Osteocyte (in vitro differentiated cells): ENCODE data around the gene ALDH4A1. TPM values are rescaled to one million over a fixed set of nuclear protein-coding genes. Genes with fewer than 3 reads are reported as not detected.

Experiments used
- DNase-seq: peaks from one replicate; pipeline ENCODE4 v3.0.0; 2021; ENCODE audit warnings: mixed read lengths; ENCODE audit not compliant: unreplicated experiment; ENCODE audit errors: extremely low spot score
- H3K27ac Mint-ChIP-seq: one replicate; pipeline ENCODE4 v1.8.0; 2021; ENCODE audit warnings: mild to moderate bottlenecking, mixed read lengths; ENCODE audit not compliant: unreplicated experiment
- H3K27me3 Mint-ChIP-seq: one replicate; pipeline ENCODE4 v1.8.0; 2021; ENCODE audit warnings: mixed read lengths; ENCODE audit not compliant: unreplicated experiment
- H3K36me3 Mint-ChIP-seq: one replicate; pipeline ENCODE4 v1.8.0; 2021; ENCODE audit warnings: mixed read lengths; ENCODE audit not compliant: unreplicated experiment
- H3K4me1 Mint-ChIP-seq: one replicate; pipeline ENCODE4 v1.8.0; 2021; ENCODE audit warnings: mixed read lengths; ENCODE audit not compliant: unreplicated experiment
- H3K4me3 Mint-ChIP-seq: one replicate; pipeline ENCODE4 v1.8.0; 2021; ENCODE audit warnings: mild to moderate bottlenecking, moderate library complexity, mixed read lengths; ENCODE audit not compliant: unreplicated experiment
- H3K9me3 Mint-ChIP-seq: one replicate; pipeline ENCODE4 v1.8.0; 2021; ENCODE audit warnings: mixed read lengths; ENCODE audit not compliant: unreplicated experiment
- long read RNA-seq: library from polyadenylated mRNA; unstranded; transcript quantifications from one replicate; pipeline ENCODE4 v2.0.0, GENCODE V29; 2021
- total RNA-seq: library from RNA; stranded (reverse); gene quantifications from 2 replicates; pipeline ENCODE4 v1.2.1, GENCODE V29; 2021
- TF ChIP-seq, protein P1 (sequence below): fragments of 200-600 bp; sonication (generic); IDR thresholded peaks from 2 replicates; pipeline ENCODE4 v1.5.0; 2021; ENCODE audit warnings: antibody characterized with exemption, mild to moderate bottlenecking, moderate library complexity

The ALDH4A1 gene, protein sequence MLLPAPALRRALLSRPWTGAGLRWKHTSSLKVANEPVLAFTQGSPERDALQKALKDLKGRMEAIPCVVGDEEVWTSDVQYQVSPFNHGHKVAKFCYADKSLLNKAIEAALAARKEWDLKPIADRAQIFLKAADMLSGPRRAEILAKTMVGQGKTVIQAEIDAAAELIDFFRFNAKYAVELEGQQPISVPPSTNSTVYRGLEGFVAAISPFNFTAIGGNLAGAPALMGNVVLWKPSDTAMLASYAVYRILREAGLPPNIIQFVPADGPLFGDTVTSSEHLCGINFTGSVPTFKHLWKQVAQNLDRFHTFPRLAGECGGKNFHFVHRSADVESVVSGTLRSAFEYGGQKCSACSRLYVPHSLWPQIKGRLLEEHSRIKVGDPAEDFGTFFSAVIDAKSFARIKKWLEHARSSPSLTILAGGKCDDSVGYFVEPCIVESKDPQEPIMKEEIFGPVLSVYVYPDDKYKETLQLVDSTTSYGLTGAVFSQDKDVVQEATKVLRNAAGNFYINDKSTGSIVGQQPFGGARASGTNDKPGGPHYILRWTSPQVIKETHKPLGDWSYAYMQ
- 13.7 and 13.8 TPM in 2 replicates for total RNA-seq
- long read RNA-seq, transcript ALDH4A1-202 (15 exons, 3,363 nt), result major isoform, 8 of 17 reads
- long read RNA-seq, partial matches to known transcripts, result 3 of 17 reads
- long read RNA-seq, other reads (novel, unspliced or antisense), result 5 of 17 reads

DNA sequence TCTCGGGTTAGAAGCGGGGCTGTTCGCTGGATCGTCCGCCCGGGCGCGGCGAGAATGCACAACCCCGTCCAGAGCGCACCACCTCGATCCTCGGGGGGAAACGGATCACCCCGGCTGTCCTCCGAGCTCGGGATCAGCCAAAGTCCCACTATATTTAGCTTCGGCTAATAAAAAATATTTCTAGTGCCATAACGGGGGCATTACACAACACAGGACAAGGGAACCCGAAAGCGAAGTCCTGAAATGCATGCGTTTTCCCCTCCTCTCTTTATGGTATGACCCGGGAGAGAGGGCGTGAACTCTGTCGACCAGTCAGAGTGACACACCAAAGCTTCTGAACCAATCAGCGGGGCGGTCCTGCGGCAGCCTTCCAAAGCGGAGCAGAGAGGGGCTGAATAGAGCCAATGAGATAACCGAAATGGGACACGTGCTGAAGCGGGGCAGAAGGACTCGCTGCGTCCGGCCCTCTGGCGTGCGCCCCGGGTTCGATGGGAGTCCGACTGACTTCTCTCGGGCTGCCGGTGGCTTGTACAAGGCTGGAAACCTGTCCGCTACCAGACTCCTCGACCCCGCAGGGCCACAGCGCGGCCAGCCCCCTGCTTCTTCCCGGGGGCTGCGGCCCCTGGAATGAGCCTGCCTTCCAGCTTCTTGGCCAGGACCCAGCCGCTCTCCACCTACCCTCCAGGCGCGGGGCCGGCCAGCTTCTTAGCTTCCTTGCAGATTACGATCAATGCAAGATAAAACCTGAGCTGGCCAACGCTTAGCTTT is at the start of gene ALDH4A1:
ALDH4A1 (minus strand) TSS at position 33 of the 768 bp plus-strand sequence; CDS start at position 1, 32 bp downstream.
- H3K27me3 Mint-ChIP-seq, result no peaks in the 10 kb centered on the region
- H3K27ac Mint-ChIP-seq, result peak within 1 kb of the TSS; percentile 99
- TF ChIP-seq, protein P1, sequence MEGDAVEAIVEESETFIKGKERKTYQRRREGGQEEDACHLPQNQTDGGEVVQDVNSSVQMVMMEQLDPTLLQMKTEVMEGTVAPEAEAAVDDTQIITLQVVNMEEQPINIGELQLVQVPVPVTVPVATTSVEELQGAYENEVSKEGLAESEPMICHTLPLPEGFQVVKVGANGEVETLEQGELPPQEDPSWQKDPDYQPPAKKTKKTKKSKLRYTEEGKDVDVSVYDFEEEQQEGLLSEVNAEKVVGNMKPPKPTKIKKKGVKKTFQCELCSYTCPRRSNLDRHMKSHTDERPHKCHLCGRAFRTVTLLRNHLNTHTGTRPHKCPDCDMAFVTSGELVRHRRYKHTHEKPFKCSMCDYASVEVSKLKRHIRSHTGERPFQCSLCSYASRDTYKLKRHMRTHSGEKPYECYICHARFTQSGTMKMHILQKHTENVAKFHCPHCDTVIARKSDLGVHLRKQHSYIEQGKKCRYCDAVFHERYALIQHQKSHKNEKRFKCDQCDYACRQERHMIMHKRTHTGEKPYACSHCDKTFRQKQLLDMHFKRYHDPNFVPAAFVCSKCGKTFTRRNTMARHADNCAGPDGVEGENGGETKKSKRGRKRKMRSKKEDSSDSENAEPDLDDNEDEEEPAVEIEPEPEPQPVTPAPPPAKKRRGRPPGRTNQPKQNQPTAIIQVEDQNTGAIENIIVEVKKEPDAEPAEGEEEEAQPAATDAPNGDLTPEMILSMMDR, result no peak

DNA sequence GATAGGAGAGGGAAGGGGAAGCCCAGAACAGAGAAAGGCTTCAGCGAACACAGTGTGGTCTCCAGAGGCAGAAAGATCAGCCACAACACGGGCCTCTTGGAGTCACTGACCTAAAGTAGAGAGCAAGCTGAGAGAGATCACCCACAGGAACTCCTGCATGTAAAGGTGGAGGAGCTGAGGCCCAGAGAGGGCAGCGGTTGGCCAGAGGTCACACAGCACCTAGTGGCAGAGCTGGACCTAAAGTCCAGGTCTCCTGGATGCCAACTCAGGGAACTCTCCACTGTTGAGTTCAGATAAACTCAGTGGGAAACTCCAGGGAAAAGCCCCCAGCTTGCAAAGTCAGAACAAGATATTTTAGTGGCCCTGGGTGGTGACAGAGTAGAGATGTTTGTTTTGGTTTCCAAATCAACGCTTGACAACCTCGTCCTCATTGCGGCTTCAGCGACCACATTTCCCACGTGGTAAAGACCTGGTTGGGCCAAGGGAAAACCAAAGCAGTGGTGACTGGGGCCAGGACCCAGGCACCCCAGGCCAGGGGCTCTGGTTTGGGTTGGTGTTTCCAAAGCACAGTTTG is 49.5 kb upstream of the ALDH4A1 start:
- Mint-ChIP-seq H3K4me1 (peaks cover 70% of the 10 kb centered on the region), H3K9me3 (no peaks in the 10 kb centered on the region), H3K4me3 (no peak overlapping the region), H3K36me3 (no peaks in the 10 kb centered on the region), H3K27me3 (no peaks in the 10 kb centered on the region), H3K27ac (peak overlapping the region; percentile 97)
- DNase-seq, result no peak
- TF ChIP-seq, protein P1, result no peak

More for the DNA sequence above, at the start of gene ALDH4A1:
- Mint-ChIP-seq H3K9me3 (no peaks in the 10 kb centered on the region), H3K4me1 (peaks cover 19% of the 10 kb centered on the region), H3K4me3 (peak within 1 kb of the TSS; percentile 98), H3K36me3 (no peaks in the 10 kb centered on the region)
- DNase-seq, result peak; percentile 98

DNA sequence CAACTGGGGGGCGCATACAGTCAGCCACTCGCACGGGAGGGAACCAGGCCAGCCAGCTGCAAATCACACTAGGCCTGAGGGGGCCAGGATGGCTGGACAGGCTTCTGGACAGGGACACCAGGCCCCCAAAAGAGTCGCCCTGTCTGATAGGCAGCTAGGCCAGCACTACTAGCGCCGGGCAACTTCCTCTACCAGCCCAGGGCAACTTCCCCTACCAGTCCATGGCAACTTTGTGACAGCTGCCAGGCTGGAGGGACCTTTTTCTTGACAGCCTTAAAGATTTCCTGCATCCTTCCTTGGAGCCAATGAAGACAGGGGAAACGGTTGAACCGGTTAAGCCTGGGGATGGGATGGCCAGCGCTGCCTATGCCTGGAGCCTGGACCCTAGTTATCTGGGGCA is 49.1 kb upstream of the ALDH4A1 start:
- DNase-seq, result no peak
- TF ChIP-seq, protein P1, result no peak
- Mint-ChIP-seq H3K4me3 (no peak overlapping the region), H3K9me3 (no peaks in the 10 kb centered on the region), H3K27ac (peak overlapping the region; percentile 97), H3K36me3 (no peaks in the 10 kb centered on the region), H3K27me3 (no peaks in the 10 kb centered on the region), H3K4me1 (peaks cover 73% of the 10 kb centered on the region)

DNA sequence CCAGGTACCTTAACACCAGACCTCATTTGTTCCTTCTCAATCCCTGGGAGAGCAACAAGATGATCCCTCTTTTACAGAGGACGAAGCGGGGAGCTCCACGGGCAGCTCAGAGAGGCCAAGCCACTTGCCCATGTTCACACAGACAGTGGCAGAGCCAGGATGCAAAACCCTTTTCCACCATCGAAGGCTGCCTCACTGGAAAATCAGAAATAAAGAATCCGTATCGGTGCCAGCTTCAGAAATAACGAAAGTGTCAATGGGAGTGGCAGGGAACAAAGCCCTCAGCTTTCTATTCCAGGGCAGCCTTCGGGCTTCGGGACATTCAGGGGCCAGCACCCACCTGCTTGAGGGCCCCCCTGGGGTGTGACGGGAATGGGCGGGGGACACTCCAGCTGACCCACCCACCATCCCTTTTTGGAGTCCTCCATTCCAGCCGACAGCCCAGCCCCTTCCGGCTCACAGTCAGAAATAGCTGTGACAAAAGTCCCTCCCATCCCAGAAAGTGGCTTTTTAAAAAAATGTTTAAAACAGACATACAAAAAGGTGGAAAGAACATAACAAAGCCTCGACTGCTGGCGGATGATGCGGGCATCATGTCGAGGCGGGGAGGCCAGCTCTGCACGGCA is 48.2 kb upstream of the ALDH4A1 start:
- Mint-ChIP-seq H3K27me3 (no peaks in the 10 kb centered on the region), H3K9me3 (no peaks in the 10 kb centered on the region), H3K36me3 (no peaks in the 10 kb centered on the region), H3K27ac (peak overlapping the region; percentile 97), H3K4me1 (peaks cover 79% of the 10 kb centered on the region), H3K4me3 (peak overlapping the region; percentile 67)
- DNase-seq, result no peak
- TF ChIP-seq, protein P1, result no peak
